C4-2B (cell line): ENCODE results near the gene DSCAM.

Experiments
- ZFX ChIP-seq: fragments of 450-650 bp; IDR thresholded peaks from 2 replicates; pipeline ENCODE4 v1.6.1; 2017
- TF ChIP-seq, protein P1 (sequence below): fragments of 450-650 bp; conservative IDR thresholded peaks from 2 replicates; pipeline ENCODE4 v1.5.1; 2017; ENCODE audit warnings: mild to moderate bottlenecking

- TF ChIP-seq, protein P1, sequence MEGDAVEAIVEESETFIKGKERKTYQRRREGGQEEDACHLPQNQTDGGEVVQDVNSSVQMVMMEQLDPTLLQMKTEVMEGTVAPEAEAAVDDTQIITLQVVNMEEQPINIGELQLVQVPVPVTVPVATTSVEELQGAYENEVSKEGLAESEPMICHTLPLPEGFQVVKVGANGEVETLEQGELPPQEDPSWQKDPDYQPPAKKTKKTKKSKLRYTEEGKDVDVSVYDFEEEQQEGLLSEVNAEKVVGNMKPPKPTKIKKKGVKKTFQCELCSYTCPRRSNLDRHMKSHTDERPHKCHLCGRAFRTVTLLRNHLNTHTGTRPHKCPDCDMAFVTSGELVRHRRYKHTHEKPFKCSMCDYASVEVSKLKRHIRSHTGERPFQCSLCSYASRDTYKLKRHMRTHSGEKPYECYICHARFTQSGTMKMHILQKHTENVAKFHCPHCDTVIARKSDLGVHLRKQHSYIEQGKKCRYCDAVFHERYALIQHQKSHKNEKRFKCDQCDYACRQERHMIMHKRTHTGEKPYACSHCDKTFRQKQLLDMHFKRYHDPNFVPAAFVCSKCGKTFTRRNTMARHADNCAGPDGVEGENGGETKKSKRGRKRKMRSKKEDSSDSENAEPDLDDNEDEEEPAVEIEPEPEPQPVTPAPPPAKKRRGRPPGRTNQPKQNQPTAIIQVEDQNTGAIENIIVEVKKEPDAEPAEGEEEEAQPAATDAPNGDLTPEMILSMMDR: no peak
- no peak for TF ChIP-seq ZFX
These were observed 115.8 kb downstream of the DSCAM start for GRCh38 chr21:40731206-40731605.
